Activated T-cell treated with anti-CD3 and anti-CD28 coated beads, Interleukin-2, amount 50 U/mL, for 24 hours (primary cell): ENCODE results near the gene TNXB.

Source experiments
- DNase-seq: peaks from one replicate; pipeline ENCODE4 v3.0.0-alpha.2; 2020
- H3K27ac Mint-ChIP-seq: 2 replicates; pipeline ENCODE4 v1.8.0; 2020; ENCODE audit warnings: mild to moderate bottlenecking, mixed read lengths
- H3K27me3 Mint-ChIP-seq: 2 replicates; pipeline ENCODE4 v1.8.0; 2020; ENCODE audit warnings: mixed read lengths
- H3K36me3 Mint-ChIP-seq: 2 replicates; pipeline ENCODE4 v1.8.0; 2020; ENCODE audit warnings: low read depth, mixed read lengths
- H3K4me1 Mint-ChIP-seq: 2 replicates; pipeline ENCODE4 v1.8.0; 2020; ENCODE audit warnings: low read depth, mixed read lengths
- H3K4me3 Mint-ChIP-seq: 2 replicates; pipeline ENCODE4 v1.8.0; 2020; ENCODE audit warnings: mild to moderate bottlenecking, moderate library complexity, mixed read lengths
- H3K9me3 Mint-ChIP-seq: 2 replicates; pipeline ENCODE4 v1.8.0; 2020; ENCODE audit warnings: mixed read lengths

Gene TNXB

DNA sequence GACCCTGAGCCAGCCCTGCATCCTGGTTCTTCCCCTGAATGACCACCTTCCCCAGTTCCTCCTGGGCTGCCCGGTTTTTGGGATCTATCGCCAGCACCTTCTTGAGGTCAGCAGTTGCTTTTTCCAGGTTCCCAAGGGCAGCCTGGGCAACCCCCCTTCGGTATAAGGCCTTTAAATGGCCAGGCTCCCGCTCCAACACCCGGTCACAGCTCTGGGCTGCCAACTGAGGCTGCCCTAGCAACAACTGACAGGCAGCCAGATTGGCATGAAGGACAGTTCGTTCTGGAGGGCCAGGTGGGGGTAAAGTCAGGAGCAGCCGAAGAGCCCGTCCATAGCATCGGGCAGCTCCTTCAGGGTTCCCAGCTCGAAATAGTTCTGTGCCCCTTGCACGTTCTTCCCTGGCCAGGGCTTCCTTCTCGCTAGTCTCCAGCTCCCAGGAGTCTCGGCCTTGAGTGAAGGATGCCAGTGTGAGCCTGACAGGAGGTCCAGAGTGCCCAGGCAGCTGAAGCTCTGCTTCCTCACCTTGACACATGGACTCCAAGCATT lies 19.7 kb upstream of the TNXB start:
- Mint-ChIP-seq H3K4me3 (peak overlapping the region; percentile 100), H3K27me3 (no peaks in the 10 kb centered on the region), H3K9me3 (no peaks in the 10 kb centered on the region), H3K36me3 (peaks cover 42% of the 10 kb centered on the region), H3K4me1 (peaks cover 47% of the 10 kb centered on the region), H3K27ac (peak overlapping the region; percentile 99)
- no peak for DNase-seq

- Mint-ChIP-seq H3K4me3 (peak within 1 kb of the TSS; percentile 100), H3K4me1 (peaks cover 49% of the 10 kb centered on the region), H3K27me3 (no peaks in the 10 kb centered on the region), H3K27ac (peak within 1 kb of the TSS; percentile 99), H3K9me3 (no peaks in the 10 kb centered on the region), H3K36me3 (peaks cover 50% of the 10 kb centered on the region)
- DNase-seq = peak; percentile 91
Measured at GRCh38 chr6:32127717-32128592, 18.8 kb upstream of the TNXB start, which contains the start of gene ATF6B. ATF6B (minus strand) TSS chr6:32128246; CDS start chr6:32128207, 39 bp downstream.

DNA sequence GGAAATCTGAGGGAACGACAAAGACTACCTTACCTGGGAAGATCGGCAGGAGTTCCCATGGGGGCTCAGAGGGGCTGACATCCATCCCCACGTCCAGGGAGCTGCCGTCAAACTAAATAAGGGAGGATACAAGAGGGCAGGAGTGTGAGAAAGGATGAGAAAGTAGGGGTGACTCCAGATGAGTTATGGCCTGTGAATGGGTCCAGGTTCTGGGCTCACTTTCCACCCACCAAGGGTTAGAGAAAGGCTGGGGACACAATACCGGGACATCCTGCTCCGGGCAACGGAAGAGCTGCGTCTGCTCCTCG lies 18.2 kb upstream of the TNXB start:
- Mint-ChIP-seq H3K36me3 (peaks cover 54% of the 10 kb centered on the region), H3K27me3 (no peaks in the 10 kb centered on the region), H3K9me3 (no peaks in the 10 kb centered on the region), H3K4me3 (peak overlapping the region; percentile 100), H3K27ac (peak overlapping the region; percentile 99), H3K4me1 (peaks cover 49% of the 10 kb centered on the region)
- no peak for DNase-seq

- H3K27me3 Mint-ChIP-seq = no peaks in the 10 kb centered on the region
- peak overlapping the region; percentile 100 for H3K4me3 Mint-ChIP-seq
- DNase-seq = no peak
- peaks cover 49% of the 10 kb centered on the region for H3K4me1 Mint-ChIP-seq
- H3K27ac Mint-ChIP-seq = peak overlapping the region; percentile 99
- H3K9me3 Mint-ChIP-seq = no peaks in the 10 kb centered on the region
- H3K36me3 Mint-ChIP-seq = peaks cover 59% of the 10 kb centered on the region
Measured at GRCh38 chr6:32126880-32127279, 17.7 kb upstream of the TNXB start.

GRCh38 chr6:32123681-32124080 lies 14.5 kb upstream of the TNXB start:
- Mint-ChIP-seq H3K9me3 (no peaks in the 10 kb centered on the region), H3K27ac (no peak overlapping the region), H3K4me3 (no peak overlapping the region), H3K27me3 (no peaks in the 10 kb centered on the region), H3K4me1 (peaks cover 44% of the 10 kb centered on the region), H3K36me3 (peaks cover 82% of the 10 kb centered on the region)
- no peak for DNase-seq

- no peak overlapping the region for H3K27ac Mint-ChIP-seq
- peaks cover 86% of the 10 kb centered on the region for H3K36me3 Mint-ChIP-seq
Measured at GRCh38 chr6:32120573-32121059, 11.5 kb upstream of the TNXB start.

DNA sequence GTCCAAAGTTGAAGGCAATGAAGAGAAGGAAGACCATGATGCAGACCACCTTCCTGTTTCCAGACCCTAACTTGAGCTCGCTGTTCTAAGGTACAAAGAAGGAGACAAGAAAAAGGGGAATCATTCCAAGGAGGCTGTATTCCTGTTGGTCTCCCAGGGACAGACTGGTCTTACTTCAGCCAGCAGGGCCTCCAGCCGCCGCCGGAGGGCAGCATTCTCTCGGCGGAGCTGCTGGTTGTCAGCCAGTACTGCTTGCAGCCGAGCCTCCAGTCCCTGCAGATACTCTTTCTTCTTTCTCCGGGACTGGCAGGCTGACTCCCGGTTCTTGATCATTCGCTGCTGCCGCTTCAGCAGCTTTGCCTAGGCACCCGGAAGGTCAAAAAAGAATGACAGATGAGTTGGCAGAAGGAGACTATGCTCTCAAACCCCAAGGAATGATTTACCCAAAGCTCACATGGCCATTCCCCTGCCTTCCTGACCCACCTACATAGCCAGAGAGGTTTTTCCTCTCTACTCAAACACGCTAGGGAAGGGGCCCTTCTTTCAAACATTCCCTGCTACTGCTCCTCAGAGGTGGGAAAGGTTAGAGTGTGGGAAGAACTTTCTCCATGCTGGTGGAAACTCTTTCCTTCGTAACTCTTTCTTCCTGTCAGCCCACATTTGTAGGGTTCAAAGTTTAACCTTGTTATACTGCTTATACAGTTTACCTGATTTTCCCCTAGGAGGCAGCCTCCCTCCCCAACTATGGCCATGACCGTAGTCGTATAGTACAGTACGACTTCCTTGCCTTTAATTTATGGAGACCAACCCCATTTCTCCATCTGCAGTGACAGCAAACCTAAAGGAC lies 9.9 kb upstream of the TNXB start:
- H3K9me3 Mint-ChIP-seq = no peaks in the 10 kb centered on the region
- H3K4me1 Mint-ChIP-seq = peaks cover 16% of the 10 kb centered on the region
- H3K27me3 Mint-ChIP-seq = no peaks in the 10 kb centered on the region
- peak; percentile 75 for DNase-seq
- peaks cover 87% of the 10 kb centered on the region for H3K36me3 Mint-ChIP-seq
- no peak overlapping the region for H3K4me3 Mint-ChIP-seq
- peak overlapping the region; percentile 50 for H3K27ac Mint-ChIP-seq

More at GRCh38 chr6:32120573-32121059, 11.5 kb upstream of the TNXB start:
- no peak for DNase-seq
- no peak overlapping the region for H3K4me3 Mint-ChIP-seq
- peaks cover 17% of the 10 kb centered on the region for H3K4me1 Mint-ChIP-seq
- H3K27me3 Mint-ChIP-seq = no peaks in the 10 kb centered on the region
- H3K9me3 Mint-ChIP-seq = no peaks in the 10 kb centered on the region

DNA sequence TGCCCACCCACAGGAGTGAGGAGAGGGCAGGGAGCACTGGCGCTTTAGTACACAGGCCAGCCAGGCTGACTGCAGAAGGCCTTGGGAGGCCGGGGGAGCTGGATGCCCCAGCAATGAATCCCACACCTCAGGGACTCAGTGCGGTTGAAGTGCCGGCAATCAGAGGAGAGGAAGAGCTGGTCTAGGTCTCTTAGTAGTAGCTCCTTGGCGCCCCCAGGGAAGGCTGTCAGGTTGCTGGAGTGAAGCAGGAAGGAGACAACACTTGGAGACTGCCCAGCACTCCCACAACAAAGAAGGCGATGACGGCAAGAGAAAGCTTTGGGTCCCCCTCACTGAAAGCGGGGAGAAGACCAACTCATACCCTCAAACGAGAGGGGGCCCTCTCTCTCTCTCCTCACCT lies 8.3 kb upstream of the TNXB start:
- no peak overlapping the region for H3K27ac Mint-ChIP-seq
- no peaks in the 10 kb centered on the region for H3K27me3 Mint-ChIP-seq
- H3K9me3 Mint-ChIP-seq = no peaks in the 10 kb centered on the region
- DNase-seq = no peak
- no peak overlapping the region for H3K4me3 Mint-ChIP-seq
- peaks cover 76% of the 10 kb centered on the region for H3K36me3 Mint-ChIP-seq
- H3K4me1 Mint-ChIP-seq = peaks cover 15% of the 10 kb centered on the region

DNA sequence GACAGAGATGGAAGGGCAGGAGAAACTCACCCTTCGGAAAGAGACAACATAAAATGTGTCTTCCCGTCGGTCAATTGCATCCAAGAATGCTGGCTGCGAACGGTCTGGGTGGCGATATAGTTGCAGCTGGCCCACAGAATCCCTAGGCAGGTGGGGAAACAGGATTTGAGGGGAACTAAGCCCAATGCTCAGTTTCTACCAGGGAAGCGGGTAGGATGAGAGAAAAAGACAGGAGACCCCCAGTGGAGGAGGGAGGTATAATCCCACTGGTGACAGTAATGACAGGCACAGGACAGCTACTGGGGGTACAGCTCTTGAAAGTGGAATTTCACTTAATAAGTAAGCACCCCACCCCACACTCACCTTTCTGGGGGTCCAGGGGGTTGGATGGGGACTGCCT lies 7.5 kb upstream of the TNXB start:
- Mint-ChIP-seq H3K9me3 (no peaks in the 10 kb centered on the region), H3K27ac (peak overlapping the region; percentile 51), H3K4me3 (no peak overlapping the region), H3K4me1 (peaks cover 15% of the 10 kb centered on the region), H3K36me3 (peaks cover 72% of the 10 kb centered on the region), H3K27me3 (no peaks in the 10 kb centered on the region)
- DNase-seq = no peak

DNA sequence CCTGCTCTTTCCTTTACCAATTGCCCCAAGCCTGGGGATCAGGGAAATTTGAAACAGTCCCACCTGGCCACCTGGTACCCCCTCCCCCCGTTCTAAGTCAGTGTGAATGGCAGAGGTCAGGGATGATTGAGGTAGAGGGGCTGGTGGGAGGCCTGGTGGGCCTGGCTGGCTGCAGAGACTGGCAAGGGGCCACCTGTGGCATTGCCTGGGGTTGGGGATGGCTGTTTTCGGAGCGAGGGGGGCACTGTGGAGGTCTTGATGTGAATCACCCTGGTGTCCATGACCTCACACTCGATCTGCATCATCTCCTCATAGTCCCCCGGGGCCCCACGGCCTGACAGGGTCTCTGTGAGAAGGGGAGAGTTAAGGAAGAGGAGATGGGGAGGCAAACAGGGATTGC lies 6.5 kb upstream of the TNXB start:
- H3K36me3 Mint-ChIP-seq = peaks cover 65% of the 10 kb centered on the region
- no peak overlapping the region for H3K4me3 Mint-ChIP-seq
- no peaks in the 10 kb centered on the region for H3K27me3 Mint-ChIP-seq
- no peaks in the 10 kb centered on the region for H3K9me3 Mint-ChIP-seq
- peaks cover 15% of the 10 kb centered on the region for H3K4me1 Mint-ChIP-seq
- no peak for DNase-seq
- H3K27ac Mint-ChIP-seq = peak overlapping the region; percentile 1

DNA sequence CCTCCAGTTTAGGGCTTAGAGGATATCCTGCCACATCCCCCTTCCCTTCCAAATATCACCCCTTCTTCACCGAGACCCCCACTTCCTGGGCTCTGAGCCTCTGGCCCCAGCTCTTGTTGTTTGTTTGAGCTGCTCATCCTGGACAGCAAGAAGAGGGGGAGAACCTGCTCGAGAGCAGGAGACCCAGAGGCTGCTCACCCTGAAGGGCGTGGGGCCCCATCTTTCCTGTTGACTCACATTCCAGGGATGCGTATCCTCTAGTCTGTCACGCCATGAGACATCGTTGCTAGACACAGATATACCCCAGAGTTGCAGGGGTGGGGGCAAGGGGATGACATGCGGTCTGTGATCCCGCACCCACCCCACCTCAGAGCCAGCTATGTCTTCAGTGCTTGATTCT lies 5.7 kb upstream of the TNXB start:
- no peaks in the 10 kb centered on the region for H3K9me3 Mint-ChIP-seq
- no peaks in the 10 kb centered on the region for H3K27me3 Mint-ChIP-seq
- H3K27ac Mint-ChIP-seq = peak overlapping the region; percentile 71
- no peak overlapping the region for H3K4me3 Mint-ChIP-seq
- peaks cover 16% of the 10 kb centered on the region for H3K4me1 Mint-ChIP-seq
- DNase-seq = no peak
- peaks cover 58% of the 10 kb centered on the region for H3K36me3 Mint-ChIP-seq

DNA sequence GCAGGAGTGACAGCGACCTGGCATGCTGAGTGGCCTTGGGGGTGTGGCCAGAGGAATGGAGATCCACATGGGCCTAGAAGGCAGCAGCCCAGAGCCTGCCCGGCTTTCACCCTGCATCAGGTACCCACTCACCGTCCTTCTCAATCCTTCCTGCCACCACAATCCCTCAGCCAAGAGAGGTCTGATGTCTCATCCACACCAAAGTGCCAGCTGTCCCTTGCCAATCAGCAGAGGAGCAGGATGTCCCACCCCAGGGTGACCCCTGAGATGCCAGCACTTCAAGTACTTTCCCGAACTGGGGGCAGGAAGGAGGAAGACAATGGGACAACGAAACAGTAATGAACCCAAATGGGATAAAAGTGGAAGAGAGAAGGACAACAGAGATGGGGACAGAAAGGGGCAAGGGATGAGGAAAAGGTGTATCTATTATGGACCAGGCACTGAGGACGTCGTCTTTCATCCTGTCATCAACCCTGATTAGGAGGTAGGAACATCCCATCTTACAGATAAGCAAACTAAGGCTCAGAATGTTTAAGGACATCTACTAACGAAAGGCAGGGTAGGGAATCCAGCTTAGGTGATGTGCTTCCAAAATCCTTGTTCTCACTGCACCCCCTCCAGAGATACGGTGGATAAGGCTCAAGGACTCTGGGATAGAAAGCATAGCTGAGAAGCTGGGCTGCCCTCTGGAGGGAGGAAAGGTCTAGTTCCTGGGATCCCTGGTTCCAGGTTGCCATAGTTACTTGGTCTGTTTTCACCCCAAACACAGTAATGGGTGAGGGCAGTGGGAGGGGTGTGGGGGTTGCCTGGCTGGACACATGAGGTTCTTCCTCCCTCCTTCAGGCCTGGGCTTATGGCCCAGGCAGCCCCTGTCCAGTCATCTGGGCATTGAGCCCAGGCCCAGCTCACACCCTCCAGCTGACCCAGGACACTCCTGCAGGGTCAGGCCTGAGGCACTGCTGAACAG lies 4.5 kb upstream of the TNXB start:
- peak overlapping the region; percentile 44 for H3K27ac Mint-ChIP-seq
- H3K36me3 Mint-ChIP-seq = peaks cover 48% of the 10 kb centered on the region
- no peak overlapping the region for H3K4me3 Mint-ChIP-seq
- no peaks in the 10 kb centered on the region for H3K9me3 Mint-ChIP-seq
- H3K27me3 Mint-ChIP-seq = peaks cover 4% of the 10 kb centered on the region
- peaks cover 15% of the 10 kb centered on the region for H3K4me1 Mint-ChIP-seq
- no peak for DNase-seq

- H3K27me3 Mint-ChIP-seq = peaks cover 14% of the 10 kb centered on the region
- H3K27ac Mint-ChIP-seq = no peak overlapping the region
Measured at GRCh38 chr6:32112431-32112980, 3.4 kb upstream of the TNXB start.

More at GRCh38 chr6:32112431-32112980, 3.4 kb upstream of the TNXB start:
- H3K36me3 Mint-ChIP-seq = peaks cover 37% of the 10 kb centered on the region
- peaks cover 26% of the 10 kb centered on the region for H3K4me1 Mint-ChIP-seq
- no peak for DNase-seq
- H3K9me3 Mint-ChIP-seq = no peaks in the 10 kb centered on the region
- no peak overlapping the region for H3K4me3 Mint-ChIP-seq
